ENCODE results near the gene MYBPHL. TPM values are rescaled to one million over a fixed set of nuclear protein-coding genes. Genes with fewer than 3 reads are reported as not detected.

Gene MYBPHL
- polyA plus RNA-seq, 1 of the 3 experiments (the other 2 are of a cell fraction), result 0.07 TPM

- no peak for TF ChIP-seq CTCF (IDR thresholded peaks at IDR 0.05)
- no peak for TF ChIP-seq ZBTB33 (IDR thresholded peaks at IDR 0.05; ENCODE audit: borderline replicate concordance, low read depth)
Measured at GRCh38 chr1:109246141-109246551, 60.7 kb downstream of the MYBPHL start (continued).

GRCh38 chr1:109243860-109244552, 62.8 kb downstream of the MYBPHL start:
- H3K9ac ChIP-seq, result no peak overlapping the region
- H3K4me3 ChIP-seq (ENCODE audit: low read depth in 2 of 2, low read length in 1 of 2), result no peak overlapping the region
- no peaks in the 10 kb centered on the region for H3K79me2 ChIP-seq (ENCODE audit: insufficient read depth)
- ChIA-PET POLR2A (no interaction called here), CTCF (interaction anchor here (1.2 to 2.2 kb wide), 5 partner anchors 9 to 249 kb away, joined by 3 to 7 read pairs (median 4); partner anchors contain the start of gene CYB561D1)
- no peaks in the 10 kb centered on the region for H3K9me2 ChIP-seq
- no peaks in the 10 kb centered on the region for H3F3A ChIP-seq (replicated peaks; ENCODE audit: insufficient read depth)
- H3K4me1 ChIP-seq (ENCODE audit: control insufficient read depth in 1 of 2, insufficient read depth in 2 of 2, low read depth in 1 of 2, low read length in 1 of 2), result peaks cover 11 to 17% of the 10 kb centered on the region in 2 experiments; a peak in 2 of 4 replicates
- peaks cover 0 to 2% of the 10 kb centered on the region in 2 experiments for H3K36me3 ChIP-seq (replicated peaks in 1 of 2; ENCODE audit: control insufficient read depth in 1 of 2, insufficient read depth in 2 of 2, low read length in 1 of 2)
- H3K27ac ChIP-seq (ENCODE audit: low read depth in 2 of 2, low read length in 1 of 2), result no peak overlapping the region
- DNase-seq, result no peak
- WGBS (ENCODE audit: low lambda C conversion rate), result 77% methylated on average over 8 of the region's 8 CpGs
- no peak overlapping the region for H2AFZ ChIP-seq (ENCODE audit: low read depth)
- no peaks in the 10 kb centered on the region for H3K27me3 ChIP-seq (ENCODE audit: insufficient read depth)
- H4K20me1 ChIP-seq (ENCODE audit: insufficient read depth), result no peaks in the 10 kb centered on the region
- no peak overlapping the region for H3K4me2 ChIP-seq
- H3K9me3 ChIP-seq, result no peaks in the 10 kb centered on the region
- TF ChIP-seq RXRA (IDR thresholded peaks at IDR 0.05; ENCODE audit: borderline replicate concordance, low read depth), result no peak
- no peak for TF ChIP-seq TCF12 (IDR thresholded peaks at IDR 0.05)
- no peak for TF ChIP-seq TAF1 (IDR thresholded peaks at IDR 0.05; ENCODE audit: borderline replicate concordance, low read depth, low read length)
- no peak for TF ChIP-seq NFIC (IDR thresholded peaks at IDR 0.05; ENCODE audit: borderline replicate concordance)
- TF ChIP-seq MXI1 (IDR thresholded peaks at IDR 0.05; ENCODE audit: low read depth, low read length), result no peak
- TF ChIP-seq MEF2A (IDR thresholded peaks at IDR 0.05; ENCODE audit: borderline replicate concordance, low read depth), result no peak
- no peak for TF ChIP-seq JUND (IDR thresholded peaks at IDR 0.05)
- TF ChIP-seq GATA2 (CRISPR knock-in tag; IDR thresholded peaks at IDR 0.05), result no peak
- TF ChIP-seq EP300 (IDR thresholded peaks at IDR 0.05; ENCODE audit: borderline replicate concordance in 1 of 2, low read depth in 1 of 2, low read length in 1 of 2), result no peak
- no peak for TF ChIP-seq MAX (IDR thresholded peaks at IDR 0.05; ENCODE audit: low read depth)
- TF ChIP-seq FOSL2 (IDR thresholded peaks at IDR 0.05; ENCODE audit: borderline replicate concordance, low read depth), result no peak
- no peak for TF ChIP-seq USF1 (IDR thresholded peaks at IDR 0.05; ENCODE audit: borderline replicate concordance, low read depth)
- TF ChIP-seq FOXJ3 (CRISPR knock-in tag; IDR thresholded peaks at IDR 0.05), result no peak
- no peak for TF ChIP-seq ZBTB33 (IDR thresholded peaks at IDR 0.05; ENCODE audit: borderline replicate concordance, low read depth)
- TF ChIP-seq REST (IDR thresholded peaks at IDR 0.05; ENCODE audit: low read depth, low read length), result no peak
- no peak for TF ChIP-seq YY1 (IDR thresholded peaks at IDR 0.05; ENCODE audit: low read depth)
- TF ChIP-seq TEAD4 (IDR thresholded peaks at IDR 0.05; ENCODE audit: borderline replicate concordance, insufficient read depth), result no peak
- TF ChIP-seq GABPA (IDR thresholded peaks at IDR 0.05; ENCODE audit: low read depth), result no peak
